GM18909 (cell line): ENCODE data around the gene CRELD2.

Source experiments
- ATAC-seq: cut with Tn5 transposase; IDR thresholded peaks from one replicate; pipeline ENCODE4 v1.9.1; 2021; ENCODE audit warnings: mild to moderate bottlenecking; ENCODE audit not compliant: unreplicated experiment, poor library complexity

The CRELD2 gene

GRCh38 chr22:49954991-49955580 lies 36.7 kb downstream of the CRELD2 start:
- no peak for ATAC-seq

- ATAC-seq: no peak
Measured at GRCh38 chr22:49955581-49956417, 37.4 kb downstream of the CRELD2 start.

- no peak for ATAC-seq
Measured at GRCh38 chr22:49956418-49956770, 38.0 kb downstream of the CRELD2 start.

- ATAC-seq: no peak
Measured at GRCh38 chr22:49956914-49957825, 38.7 kb downstream of the CRELD2 start.

GRCh38 chr22:49957826-49958365 lies 39.5 kb downstream of the CRELD2 start:
- ATAC-seq: no peak

- ATAC-seq: no peak
Measured at GRCh38 chr22:49958366-49958921, 40.0 kb downstream of the CRELD2 start.

GRCh38 chr22:49958931-49959781 lies 40.7 kb downstream of the CRELD2 start:
- ATAC-seq: no peak

GRCh38 chr22:49959782-49960158 lies 41.3 kb downstream of the CRELD2 start:
- ATAC-seq: peak; percentile 13

GRCh38 chr22:49960159-49961004 lies 41.9 kb downstream of the CRELD2 start, which contains the start of gene PIM3:
Gene PIM3, plus strand, starts transcription at chr22:49960772. Its CDS starts 176 bp downstream, at chr22:49960948.
- peak; percentile 63 for ATAC-seq

GRCh38 chr22:49961005-49961600 lies 42.7 kb downstream of the CRELD2 start:
- no peak for ATAC-seq

- no peak for ATAC-seq
Measured at GRCh38 chr22:49961601-49962011, 43.2 kb downstream of the CRELD2 start.

- ATAC-seq: no peak
Measured at GRCh38 chr22:49962012-49962750, 43.7 kb downstream of the CRELD2 start.

- no peak for ATAC-seq
Measured at GRCh38 chr22:49962751-49963646, 44.6 kb downstream of the CRELD2 start.

- ATAC-seq: no peak
Measured at GRCh38 chr22:49963647-49964026, 45.2 kb downstream of the CRELD2 start.

- ATAC-seq: no peak
Measured at GRCh38 chr22:49964136-49965090, 46.0 kb downstream of the CRELD2 start.
